GM12875 (cell line): ENCODE data around the gene KCNH2.

ENCODE experiments used
- H3K4me3 ChIP-seq: one replicate; pipeline ENCODE4 v1.5.1; 2011; ENCODE audit warnings: low read depth, low read length, control low read depth
- CTCF ChIP-seq: IDR thresholded peaks from 2 replicates; pipeline ENCODE4 v1.5.1; 2011; ENCODE audit warnings: low read depth, mild to moderate bottlenecking, control low read depth, inconsistent platforms, low read length, moderate library complexity, borderline replicate concordance; ENCODE audit not compliant: insufficient read depth

Gene KCNH2

GRCh38 chr7:150924369-150924781 is 53.7 kb downstream of the KCNH2 start:
- TF ChIP-seq CTCF, result no peak

GRCh38 chr7:150923802-150924201 is 54.3 kb downstream of the KCNH2 start:
- no peak overlapping the region for H3K4me3 ChIP-seq
- no peak for TF ChIP-seq CTCF

More at GRCh38 chr7:150924369-150924781, 53.7 kb downstream of the KCNH2 start:
- no peak overlapping the region for H3K4me3 ChIP-seq

- no peak for TF ChIP-seq CTCF
- no peak overlapping the region for H3K4me3 ChIP-seq
Measured at GRCh38 chr7:150923196-150923595, 54.9 kb downstream of the KCNH2 start.

- TF ChIP-seq CTCF, result no peak
- no peak overlapping the region for H3K4me3 ChIP-seq
Measured at GRCh38 chr7:150919160-150919559, 59.0 kb downstream of the KCNH2 start.

GRCh38 chr7:150918378-150918777 is 59.7 kb downstream of the KCNH2 start:
- no peak for TF ChIP-seq CTCF

GRCh38 chr7:150917969-150918368 is 60.2 kb downstream of the KCNH2 start:
- no peak for TF ChIP-seq CTCF
- no peak overlapping the region for H3K4me3 ChIP-seq

More at GRCh38 chr7:150918378-150918777, 59.7 kb downstream of the KCNH2 start:
- H3K4me3 ChIP-seq, result no peak overlapping the region

GRCh38 chr7:150916670-150917069 is 61.5 kb downstream of the KCNH2 start:
- no peak for TF ChIP-seq CTCF
- H3K4me3 ChIP-seq, result no peak overlapping the region
